PFSK-1 (cell line): ENCODE results near the gene BCAR3.

ENCODE experiments used
- FOXP2 ChIP-seq: optimal IDR thresholded peaks from 2 replicates; pipeline ENCODE3; 2011; ENCODE audit warnings: borderline replicate concordance, control low read depth, inconsistent platforms; ENCODE audit not compliant: insufficient read depth; ENCODE audit errors: extremely low read length, extremely low read depth
- POLR2AphosphoS5 ChIP-seq: IDR thresholded peaks from 2 replicates; pipeline ENCODE4 v1.6.1; 2012; ENCODE audit warnings: low read depth, mild to moderate bottlenecking, control low read depth, low read length, moderate library complexity
- REST ChIP-seq, 2 experiments: IDR thresholded peaks; 2 replicates each; pipeline versions ENCODE4 v1.6.1 to v1.8.0; 2011 to 2012; ENCODE audit warnings: low read depth in 2 of 2, low read length in 2 of 2, control low read depth in 1 of 2, inconsistent platforms in 1 of 2, mild to moderate bottlenecking in 1 of 2, moderate library complexity in 1 of 2; ENCODE audit not compliant: insufficient read depth in 1 of 2
- SIN3A ChIP-seq: IDR thresholded peaks from 2 replicates; pipeline ENCODE4 v1.6.1; 2012; ENCODE audit warnings: mild to moderate bottlenecking, low read length, moderate library complexity, borderline replicate concordance; ENCODE audit not compliant: insufficient read depth
- TAF1 ChIP-seq: IDR thresholded peaks from 2 replicates; pipeline ENCODE4 v1.6.1; 2012; ENCODE audit warnings: low read length, control low read depth, borderline replicate concordance; ENCODE audit not compliant: insufficient read depth

BCAR3 gene

GRCh38 chr1:93608187-93609109 is 73.2 kb downstream of the BCAR3 start:
- peak; percentile 65; the same call in 1 of the 2 replicates for TF ChIP-seq POLR2AphosphoS5
- TF ChIP-seq SIN3A: peak; percentile 77; the same call in 1 of the 2 replicates
- TF ChIP-seq TAF1: peak; percentile 38; the same call in 1 of the 2 replicates
- TF ChIP-seq REST (IDR thresholded peaks at IDR 0.05; ENCODE audit: insufficient read depth in 1 of 2, low read depth in 2 of 2, low read length in 2 of 2): peak in 1 of 2 experiments; percentile 61; a peak in 1 of 4 replicates
- no peak for TF ChIP-seq FOXP2

GRCh38 chr1:93607814-93608186 is 73.8 kb downstream of the BCAR3 start:
- TF ChIP-seq FOXP2 (no peak), TAF1 (no peak), REST (IDR thresholded peaks at IDR 0.05; ENCODE audit: insufficient read depth in 1 of 2, low read depth in 2 of 2, low read length in 2 of 2) (no peak), POLR2AphosphoS5 (no peak), SIN3A (no peak)

- TF ChIP-seq FOXP2: no peak
- TF ChIP-seq POLR2AphosphoS5: no peak
- no peak for TF ChIP-seq TAF1
- TF ChIP-seq REST (IDR thresholded peaks at IDR 0.05; ENCODE audit: insufficient read depth in 1 of 2, low read depth in 2 of 2, low read length in 2 of 2): no peak
- no peak for TF ChIP-seq SIN3A
Observed at GRCh38 chr1:93605812-93606512, 75.7 kb downstream of the BCAR3 start.

GRCh38 chr1:93605026-93605568 is 76.5 kb downstream of the BCAR3 start:
- no peak for TF ChIP-seq REST (IDR thresholded peaks at IDR 0.05; ENCODE audit: insufficient read depth in 1 of 2, low read depth in 2 of 2, low read length in 2 of 2)
- TF ChIP-seq FOXP2: no peak
- TF ChIP-seq TAF1: no peak
- no peak for TF ChIP-seq SIN3A
- TF ChIP-seq POLR2AphosphoS5: no peak
